Gastroesophageal sphincter (tissue), 3 donors: ENCODE results near the gene BMERB1.

Experiments used
- POLR2AphosphoS5 ChIP-seq: sonication (generic); formaldehyde crosslinking; IDR thresholded peaks from one replicate; pipeline ENCODE4 v1.6.1; 2017; ENCODE audit warnings: antibody characterized with exemption
- TF ChIP-seq, protein P1 (sequence below), 4 experiments: fragments of 200-600 bp in 2 of 4; fragments of 450-650 bp in 2 of 4; sonication (generic) in 1 of 4; IDR thresholded peaks; one replicate each; pipeline ENCODE4 v1.5.1; 2017 to 2019; ENCODE audit warnings: antibody characterized with exemption in 4 of 4, mild to moderate bottlenecking in 2 of 4, moderate library complexity in 2 of 4

GRCh38 chr16:15610369-15610871 is 176.0 kb downstream of the BMERB1 start:
- TF ChIP-seq, protein P1, sequence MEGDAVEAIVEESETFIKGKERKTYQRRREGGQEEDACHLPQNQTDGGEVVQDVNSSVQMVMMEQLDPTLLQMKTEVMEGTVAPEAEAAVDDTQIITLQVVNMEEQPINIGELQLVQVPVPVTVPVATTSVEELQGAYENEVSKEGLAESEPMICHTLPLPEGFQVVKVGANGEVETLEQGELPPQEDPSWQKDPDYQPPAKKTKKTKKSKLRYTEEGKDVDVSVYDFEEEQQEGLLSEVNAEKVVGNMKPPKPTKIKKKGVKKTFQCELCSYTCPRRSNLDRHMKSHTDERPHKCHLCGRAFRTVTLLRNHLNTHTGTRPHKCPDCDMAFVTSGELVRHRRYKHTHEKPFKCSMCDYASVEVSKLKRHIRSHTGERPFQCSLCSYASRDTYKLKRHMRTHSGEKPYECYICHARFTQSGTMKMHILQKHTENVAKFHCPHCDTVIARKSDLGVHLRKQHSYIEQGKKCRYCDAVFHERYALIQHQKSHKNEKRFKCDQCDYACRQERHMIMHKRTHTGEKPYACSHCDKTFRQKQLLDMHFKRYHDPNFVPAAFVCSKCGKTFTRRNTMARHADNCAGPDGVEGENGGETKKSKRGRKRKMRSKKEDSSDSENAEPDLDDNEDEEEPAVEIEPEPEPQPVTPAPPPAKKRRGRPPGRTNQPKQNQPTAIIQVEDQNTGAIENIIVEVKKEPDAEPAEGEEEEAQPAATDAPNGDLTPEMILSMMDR (IDR thresholded peaks at IDR 0.05), result no peak
- no peak for TF ChIP-seq POLR2AphosphoS5
